ENCODE results near the gene ACER3. TPM values are rescaled to one million over a fixed set of nuclear protein-coding genes. Genes with fewer than 3 reads are reported as not detected.
"Not testable (repeated sequence)": the region's sequence is repeated elsewhere in the genome, so short reads cannot be mapped to it uniquely, and the experiment has no call there.

Gene ACER3
- polyA plus RNA-seq, 5 donors = 10.7 to 34.6 (median 20.5) TPM

DNA sequence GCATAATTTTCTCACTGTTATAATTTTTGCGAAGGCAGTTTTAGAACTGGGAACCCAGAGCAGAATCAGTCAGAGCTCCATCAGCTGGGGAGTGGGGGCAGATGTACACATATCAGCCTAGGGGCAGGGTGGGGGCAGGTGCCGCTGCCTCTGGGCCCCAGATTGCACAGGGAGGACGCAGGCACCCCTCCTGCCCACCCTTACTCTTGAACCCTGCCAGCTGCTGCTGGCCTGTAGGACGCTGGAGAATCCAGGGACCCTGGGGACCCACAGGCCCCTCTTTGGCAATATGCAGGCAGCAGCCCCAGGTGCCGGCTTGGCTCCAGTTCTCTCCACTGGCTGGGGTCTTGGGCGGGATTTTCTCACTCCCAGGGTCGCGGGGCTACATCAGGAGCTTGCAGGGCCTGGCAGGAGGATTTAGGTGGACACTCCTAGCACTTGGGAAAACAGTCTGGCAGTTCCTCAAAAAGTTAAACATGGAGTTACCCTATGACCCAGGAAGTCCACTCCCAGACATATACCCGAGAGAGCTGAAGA lies 197.3 kb downstream of the ACER3 start:
- DNase-seq = no peak

DNA sequence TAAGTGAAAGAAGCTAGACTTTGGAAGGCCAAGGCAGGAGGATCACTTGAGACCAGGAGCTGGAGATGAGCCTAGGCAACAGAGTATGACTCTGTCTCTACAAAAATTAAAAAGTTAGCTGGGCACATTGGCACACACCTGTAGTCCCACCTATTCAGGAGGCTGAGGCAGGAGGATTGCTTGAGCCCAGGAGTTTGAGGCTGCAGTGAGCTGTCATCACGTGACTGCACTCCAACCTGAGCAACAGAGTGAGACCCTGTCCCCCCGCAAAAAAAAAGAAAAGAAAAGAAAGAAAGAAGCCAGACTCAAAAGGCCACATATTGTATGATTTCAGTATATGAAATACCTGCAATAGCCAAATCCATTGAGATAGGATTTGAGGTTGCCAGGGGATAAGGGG lies 198.2 kb downstream of the ACER3 start:
- no peak for DNase-seq

DNA sequence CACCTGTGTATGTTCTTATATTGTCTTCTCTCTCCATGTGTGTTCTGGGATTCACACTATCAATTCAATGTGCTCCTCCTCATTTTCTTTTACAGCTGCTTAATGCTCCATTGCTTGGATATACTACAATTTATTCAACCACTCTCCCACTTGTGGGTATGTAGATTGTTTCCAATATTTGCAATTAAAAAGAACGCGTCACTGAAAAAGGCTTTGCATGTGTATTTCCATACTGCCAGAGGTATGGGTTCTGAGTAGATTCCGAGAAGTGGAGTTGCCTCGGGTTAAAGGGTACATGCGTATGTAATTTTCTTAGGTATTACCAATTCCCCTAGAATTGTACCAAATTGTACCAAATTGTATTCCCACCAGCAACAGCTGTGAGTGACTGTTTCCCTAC lies 199.1 kb downstream of the ACER3 start:
- no peak for DNase-seq

DNA sequence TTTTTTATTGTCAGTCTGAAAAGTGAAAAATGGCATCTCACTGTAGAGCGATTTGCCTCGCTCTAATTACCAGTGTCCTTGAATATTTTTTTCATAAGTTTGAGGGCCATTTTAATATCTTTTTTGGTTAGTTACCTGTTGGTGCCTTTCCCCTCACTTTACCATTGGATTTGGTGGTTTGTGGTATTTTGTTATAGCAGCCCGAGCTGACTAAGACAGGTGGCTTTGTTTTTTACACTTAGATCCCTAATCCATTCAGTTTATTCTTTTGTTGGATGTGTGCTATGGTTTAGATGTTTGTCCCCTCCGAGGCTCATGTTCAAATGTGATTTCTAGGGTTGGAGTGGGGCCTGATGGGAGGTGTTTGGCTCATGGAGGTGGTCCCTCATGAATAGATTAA lies 199.5 kb downstream of the ACER3 start:
- no peak for DNase-seq

DNA sequence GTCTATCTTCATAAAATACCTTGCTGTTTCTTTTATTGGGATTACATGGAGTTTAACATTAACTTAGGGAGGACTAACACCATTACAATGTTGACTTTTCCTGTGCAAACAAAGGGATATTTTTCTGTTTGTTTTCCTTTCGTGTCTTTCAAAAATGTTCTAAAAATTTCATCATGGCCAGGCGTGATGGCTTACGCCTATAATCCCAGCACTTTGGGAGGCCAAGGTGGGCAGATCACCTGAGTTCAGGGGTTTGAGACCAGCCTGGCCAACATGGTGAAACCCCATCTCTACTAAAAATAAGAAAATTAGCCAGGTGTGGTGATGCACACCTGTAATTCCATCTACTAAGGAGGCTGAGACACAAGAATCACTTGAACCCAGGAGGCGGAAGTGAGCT lies 200.5 kb downstream of the ACER3 start:
- DNase-seq = not testable (repeated sequence)

DNA sequence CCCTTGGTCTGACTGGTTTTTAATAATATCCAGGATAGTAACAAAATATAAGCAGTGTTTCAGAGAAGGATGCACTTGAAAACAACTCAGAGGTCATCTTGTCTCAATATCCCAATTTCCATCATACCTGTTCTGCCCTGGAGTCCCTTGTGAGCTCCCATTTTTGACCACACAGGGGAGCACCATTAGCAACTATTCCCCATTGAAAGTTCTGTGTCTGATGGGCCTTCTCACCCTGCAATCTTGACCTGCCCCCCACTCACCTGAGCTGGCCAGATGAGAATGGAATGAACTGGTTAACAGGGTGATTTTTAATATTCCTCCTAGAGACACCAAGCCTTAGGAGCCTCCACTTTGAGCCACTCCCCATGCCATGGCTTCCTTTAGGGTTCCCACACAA lies 202.2 kb downstream of the ACER3 start:
- DNase-seq = no peak

DNA sequence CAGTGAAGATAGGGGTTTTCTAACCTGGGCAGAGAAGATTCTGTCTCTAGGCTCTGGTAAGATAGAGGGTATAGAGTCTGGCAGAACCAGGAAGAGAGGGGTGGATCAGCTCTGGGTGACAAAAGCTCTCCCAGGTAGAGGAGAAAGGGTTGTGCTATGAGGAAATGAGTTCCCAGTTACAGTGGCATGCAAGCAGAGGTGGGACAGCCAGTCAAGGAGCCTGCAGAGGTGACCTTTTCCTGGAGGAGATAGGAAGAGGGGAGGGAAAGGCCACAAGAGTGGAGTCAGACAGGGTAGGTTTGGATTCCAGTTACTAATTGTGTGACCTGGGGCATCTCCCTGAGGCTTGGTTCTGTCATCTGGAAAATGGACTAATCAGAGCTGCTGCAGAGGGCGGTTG lies 202.7 kb downstream of the ACER3 start:
- no peak for DNase-seq

DNA sequence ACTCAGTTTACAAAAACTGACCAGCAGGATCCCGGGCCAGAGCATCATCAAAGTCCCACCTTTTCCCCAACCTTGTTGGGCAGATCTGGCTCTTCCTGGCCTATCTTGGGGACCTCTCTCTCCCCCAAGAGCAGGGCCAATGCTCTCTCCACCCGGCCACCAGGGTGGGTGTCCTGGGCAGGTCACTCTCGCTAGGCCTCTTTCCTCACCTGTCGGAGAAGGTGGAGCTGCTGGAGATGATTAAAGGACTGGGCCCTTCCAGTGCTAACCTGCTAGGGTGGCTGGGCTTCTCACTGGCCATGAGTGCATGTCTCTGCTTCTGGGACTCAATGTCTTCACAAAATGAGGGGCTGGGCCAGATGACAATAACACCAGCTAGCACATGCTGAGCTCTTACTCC lies 203.1 kb downstream of the ACER3 start:
- DNase-seq = no peak

DNA sequence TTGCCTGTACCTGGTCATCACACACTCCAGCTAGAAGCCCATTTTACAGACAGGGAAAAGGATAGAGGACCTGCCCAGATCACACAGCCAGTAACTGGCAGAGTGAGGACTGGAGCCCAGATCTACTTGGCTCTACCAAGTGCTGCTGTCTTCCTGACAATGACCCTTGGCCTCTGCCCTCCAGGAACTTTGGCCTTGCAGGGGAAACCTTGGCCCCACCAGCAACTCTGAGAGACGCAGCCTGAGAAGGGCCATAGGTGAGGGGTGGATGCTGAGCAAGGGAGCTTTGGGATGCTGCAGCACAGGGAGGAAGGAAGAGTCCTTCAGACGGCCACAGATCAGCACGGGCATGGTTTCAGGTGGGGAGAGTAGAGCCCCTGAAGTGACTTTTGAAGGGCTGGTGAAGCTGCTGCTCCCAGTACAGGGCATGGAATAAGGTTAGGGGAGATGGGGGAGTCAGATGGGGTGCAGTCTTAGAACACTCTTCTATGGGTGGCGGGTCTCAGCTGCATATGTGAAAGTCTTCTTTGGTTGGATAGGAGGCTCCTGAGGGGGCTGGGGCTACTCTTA lies 204.0 kb downstream of the ACER3 start:
- no peak for DNase-seq

DNA sequence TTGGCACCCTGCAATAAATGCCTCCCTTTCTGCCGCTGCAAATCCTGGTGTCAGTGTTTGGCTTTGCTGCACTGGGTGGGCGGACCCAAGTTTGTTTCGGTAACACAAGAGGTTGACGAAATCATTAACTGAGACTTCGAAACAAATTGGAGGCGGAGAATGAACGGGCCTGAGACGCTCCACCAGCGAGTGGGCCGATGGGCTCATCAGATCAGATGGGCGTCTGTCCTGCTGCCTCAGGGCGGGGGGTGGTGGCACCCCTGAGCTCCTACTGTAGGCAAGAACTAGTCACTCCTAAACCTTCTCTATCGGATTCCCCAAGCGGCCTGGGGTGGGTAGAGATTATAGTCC lies 205.1 kb downstream of the ACER3 start:
- DNase-seq = peak in 1 of 2 donors; percentile 56

DNA sequence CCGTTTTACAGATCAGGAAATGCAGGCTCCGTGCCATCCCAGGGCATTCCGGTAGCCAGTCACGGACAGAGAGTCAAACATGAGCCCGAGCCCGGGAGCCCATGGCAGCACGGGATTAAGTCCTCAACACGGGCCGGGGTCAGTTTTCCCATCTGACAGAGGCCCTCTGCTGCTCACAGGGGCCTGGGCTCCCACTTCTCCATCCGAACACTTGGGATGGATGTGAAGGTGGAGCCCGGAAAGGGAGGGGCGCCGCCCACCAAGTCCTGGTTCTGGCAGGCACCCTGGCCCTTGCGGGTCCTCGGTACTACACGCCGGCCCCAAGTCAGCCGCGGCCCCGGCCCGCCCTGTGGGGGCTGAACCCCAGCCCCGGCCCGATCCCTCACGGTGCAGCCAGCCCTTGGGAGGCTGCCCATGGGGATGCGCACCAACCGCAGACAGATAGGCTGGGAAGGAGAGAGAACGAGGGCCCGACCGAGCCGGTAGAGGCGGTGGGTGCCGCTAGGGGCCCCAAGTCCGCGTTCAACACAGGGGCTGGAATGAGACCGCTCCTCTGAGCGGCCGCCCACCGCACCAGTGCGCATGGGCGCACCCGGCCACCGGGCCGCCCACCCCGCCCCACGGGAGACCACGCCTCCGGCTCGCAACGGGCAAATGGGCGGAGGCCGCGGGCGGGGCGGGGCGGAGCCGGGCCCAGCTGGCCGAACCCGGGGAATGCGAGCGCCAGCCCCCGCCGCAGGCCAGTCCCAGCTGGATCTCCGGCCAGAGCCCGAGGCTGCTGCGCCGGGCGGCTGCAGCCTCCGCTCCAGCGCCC lies 205.7 kb downstream of the ACER3 start, which contains the start of gene CAPN5:
Gene CAPN5 (plus strand): TSS at position 743 of the 814 bp plus-strand sequence. CDS start 17,916 bp downstream, outside the sequence.
- DNase-seq = peak; percentile 96

DNA sequence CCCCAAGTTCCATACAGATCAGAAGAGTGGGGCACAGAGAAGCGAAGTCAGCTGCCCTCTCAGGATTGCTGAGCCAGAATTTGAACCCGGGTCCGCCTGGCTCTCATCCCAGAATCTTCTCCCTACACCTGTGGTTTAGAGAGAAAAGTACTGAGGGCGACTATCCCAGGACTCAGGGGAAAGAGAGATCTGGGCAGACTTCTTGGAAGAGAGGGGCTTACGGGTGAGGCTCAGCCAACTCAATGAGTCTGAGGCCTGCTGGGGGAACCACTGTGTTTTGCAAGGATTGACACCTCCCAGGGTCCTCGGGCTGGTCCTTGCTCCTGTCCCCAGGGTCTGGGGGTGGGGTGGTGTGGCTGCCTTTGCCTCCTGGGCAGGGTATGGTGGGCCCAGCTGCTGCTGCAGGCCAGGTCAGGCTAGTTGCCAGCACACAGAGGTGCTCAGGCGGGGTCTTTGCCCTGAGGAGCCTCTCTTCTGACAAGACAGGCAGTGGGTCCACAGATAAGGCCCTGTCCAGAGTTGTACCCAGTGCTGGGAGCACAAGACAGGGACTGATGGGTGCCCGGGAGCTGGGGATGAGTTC lies 207.2 kb downstream of the ACER3 start:
- DNase-seq = no peak

DNA sequence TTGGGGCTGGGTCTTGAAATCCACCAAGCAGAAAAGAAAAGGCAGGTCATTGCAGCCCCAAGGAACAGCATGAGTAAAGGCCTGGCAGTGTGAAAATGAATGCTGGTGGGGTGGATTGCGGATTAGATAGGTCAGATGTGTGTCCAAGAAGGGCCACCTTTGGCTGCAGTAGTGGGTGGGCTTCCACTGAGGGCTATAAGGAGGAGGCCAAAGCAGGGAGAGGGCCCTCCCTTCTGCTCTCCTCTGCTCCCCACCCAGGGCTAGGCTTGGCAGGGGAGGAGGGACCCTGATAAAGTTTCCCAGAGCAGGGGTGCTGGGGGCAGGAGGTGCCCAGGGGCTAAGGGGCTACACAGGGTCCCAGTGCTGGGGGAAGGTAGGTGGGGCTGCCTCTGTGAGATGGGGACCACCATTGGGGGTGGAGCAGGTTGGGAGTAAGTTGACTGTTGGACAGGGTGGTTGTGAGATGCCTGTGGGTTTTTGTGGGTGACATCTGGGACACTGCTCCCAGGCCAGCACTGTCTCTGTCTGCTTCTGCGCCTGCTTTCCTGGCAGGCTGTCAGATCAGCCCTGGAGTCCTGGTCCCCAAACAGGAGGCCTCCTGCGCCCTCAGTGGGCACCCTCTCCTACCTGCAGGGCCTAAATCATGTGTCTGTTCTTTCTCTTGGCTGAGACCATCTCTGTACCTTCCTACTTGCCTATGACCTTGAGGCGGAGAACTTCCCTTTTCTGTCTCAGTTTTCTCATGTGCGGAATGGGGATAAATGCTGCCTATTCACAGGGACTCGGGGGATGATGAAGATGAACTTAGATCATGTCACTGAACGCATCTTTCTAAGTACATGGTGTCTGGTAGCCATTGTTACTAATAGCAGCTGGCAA lies 208.0 kb downstream of the ACER3 start:
- DNase-seq = no peak

DNA sequence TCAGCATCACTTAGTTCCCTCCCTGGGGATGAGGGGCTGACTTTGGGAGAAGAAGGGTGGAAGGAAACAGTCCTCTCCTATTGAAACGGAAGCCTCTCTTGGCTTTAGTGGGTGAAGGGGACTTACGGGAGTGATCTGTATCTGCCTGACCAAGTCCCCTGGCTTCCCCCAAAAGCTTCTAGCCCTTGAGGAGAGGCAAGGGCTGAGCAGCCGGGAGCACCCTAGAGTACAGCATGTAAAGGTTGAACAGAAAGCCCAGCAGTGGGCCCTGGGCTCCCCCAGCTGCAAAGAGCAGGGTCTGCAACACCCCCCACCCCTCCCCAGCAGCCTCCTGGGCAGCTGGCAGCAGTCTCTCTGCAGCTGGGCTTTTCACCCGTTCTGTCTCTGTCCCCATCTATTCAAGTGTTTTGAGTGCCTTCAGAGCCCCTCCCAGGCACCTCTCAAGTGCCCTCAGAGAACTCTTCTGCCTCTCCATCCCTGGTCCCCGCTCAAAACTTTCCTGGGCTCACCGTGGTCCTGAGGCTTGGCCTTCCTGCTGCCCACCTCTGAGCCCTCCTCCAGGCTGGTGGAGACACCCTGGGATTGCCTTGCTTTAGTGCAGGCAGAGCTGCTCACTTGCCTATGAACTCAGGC lies 208.7 kb downstream of the ACER3 start:
- no peak for DNase-seq

DNA sequence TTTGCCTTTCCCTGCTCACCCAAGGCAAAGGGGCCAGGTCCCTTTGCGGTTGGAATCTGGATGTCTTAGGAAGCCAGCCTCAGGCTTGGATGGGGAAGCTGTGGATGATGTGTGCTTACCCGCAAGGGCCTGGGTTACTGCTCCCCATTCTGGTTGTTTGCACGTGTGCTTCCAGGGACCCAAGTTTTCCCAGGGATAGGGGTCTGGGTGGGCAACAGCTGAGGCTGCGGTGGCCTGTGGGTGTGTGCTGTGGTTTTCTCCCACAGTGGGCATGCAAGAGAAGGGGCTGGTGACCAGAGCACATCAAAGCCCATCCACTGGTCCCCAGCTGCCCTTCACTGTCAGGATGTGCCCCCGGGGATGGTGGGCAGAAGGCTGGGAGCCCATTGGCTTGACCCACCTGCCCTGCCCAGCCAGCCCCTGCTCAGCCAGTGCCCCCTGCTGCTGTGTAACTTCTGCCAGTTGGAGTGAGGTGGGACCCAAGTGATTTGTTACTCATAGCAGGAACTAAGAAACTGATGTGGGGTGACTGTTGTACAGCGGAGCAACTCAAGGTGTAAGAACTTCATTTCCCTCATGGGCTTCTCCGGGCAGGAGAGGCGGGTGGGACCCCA lies 209.4 kb downstream of the ACER3 start:
- no peak for DNase-seq

DNA sequence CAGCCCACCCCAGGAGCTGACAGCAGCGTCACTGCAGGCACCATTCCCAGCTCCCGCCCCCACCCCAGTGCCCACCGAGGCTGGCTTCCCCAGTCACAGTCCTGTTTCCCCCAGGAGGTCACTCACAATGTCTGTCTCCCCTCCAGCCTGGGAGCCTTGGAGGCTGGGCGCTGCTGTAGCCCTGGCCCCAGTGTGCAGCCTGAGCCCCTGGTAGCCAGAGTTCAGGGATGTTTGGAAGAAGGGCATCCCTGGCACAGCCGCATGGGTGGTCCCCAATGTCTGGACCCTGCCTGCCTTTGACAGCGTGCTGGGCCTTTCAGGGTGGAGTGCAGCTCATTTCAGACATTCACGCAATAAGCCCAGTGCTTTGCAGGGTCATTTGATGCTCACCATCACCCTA lies 210.4 kb downstream of the ACER3 start:
- no peak for DNase-seq

DNA sequence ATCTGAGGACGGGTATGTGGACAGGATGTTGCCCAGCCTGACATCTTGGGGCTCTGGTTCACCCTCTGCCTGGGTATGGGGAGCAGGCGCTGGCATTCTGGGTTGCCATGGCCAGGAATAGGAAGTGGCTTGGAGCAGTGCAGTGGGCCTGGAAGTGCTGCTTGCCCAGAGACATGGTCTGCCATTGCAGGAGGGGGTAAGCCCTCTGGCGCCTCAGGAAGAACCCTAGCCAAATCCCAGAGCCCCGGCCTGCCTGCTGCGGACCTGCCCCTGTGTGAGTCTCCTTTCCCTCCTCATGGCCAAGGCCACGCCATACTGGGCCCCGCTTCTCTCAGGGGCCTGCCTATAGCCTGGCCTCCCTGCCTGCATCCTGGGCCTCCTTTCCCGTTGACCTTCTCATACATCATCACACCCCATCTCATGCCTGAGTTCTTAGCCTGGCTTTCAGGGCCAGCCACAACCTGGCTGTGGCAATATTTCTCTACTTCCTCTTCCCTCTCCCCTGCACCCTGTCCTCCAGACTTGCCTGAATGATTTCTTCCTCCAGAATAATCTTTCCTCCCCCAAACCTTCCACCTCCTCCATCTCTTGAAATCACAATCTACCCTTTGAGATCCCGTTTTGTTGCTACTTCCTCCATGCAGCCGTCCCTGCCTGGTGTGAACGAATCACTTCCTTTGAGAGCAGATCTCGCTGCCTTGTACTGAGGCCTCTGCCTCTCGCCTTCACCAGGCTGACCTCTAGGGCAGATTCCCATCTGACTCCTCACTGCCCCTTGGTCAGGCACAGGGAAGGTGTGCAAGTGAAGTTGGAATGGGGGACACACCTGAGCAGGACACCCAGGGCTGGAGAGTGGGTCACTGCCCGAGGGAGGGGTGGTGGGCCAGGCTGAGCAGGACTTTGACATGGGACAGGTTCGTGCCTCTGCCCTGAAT lies 211.2 kb downstream of the ACER3 start:
- no peak for DNase-seq

DNA sequence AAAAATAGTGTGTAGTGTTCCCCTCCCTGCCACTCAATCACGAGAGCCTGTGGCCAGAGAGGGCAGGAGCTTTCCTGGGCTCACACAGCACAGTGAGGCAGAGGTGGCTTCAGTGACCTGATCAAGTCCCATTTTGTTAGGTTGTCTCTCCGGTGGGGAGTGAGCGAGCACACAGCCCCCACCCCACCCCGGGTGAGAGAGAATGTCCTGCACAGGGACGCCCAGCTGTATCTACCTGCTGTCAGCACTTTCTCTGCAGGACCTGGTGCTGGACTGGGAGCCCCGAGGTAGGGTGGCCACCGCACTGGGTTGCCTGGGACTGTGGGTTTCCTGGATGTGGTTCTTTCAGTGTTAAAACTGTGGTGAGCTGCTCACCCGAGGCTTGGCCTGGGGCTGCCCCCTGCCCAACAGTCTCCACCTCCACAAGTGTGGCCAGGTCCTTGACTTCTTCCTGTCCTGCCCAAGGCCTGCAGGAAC lies 212.2 kb downstream of the ACER3 start:
- DNase-seq = no peak

DNA sequence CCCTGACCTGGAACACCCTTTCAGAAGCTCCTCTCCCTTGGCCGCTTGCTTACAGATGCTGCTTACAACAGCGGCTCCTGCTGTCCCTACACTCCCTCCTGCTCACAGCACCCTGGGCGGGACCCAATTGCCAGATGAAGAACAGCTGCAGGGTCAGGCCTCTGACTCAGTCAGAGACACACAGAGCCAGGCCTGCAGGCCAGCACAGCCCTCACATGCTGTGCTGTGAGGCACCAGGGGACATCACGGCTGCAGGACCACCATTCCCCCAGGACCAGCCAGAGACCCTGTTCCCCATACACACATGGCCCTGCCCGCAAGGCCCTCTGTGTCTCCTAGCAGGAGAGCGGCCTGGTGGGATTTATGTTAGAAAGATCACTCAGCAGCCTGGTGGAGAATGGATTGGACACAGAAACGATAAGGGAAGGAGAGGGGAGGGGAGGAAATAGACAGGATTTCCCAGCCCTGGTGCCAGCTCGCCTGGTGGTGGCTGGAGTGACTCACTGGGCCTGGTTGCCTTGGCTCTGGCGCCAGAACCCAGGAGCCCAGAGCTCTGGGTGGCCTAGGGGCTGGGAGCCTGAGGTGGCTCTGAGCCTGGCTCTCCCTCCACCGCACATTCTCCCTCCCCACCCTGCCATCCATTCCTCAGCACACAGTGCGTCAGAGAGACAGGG lies 212.7 kb downstream of the ACER3 start:
- DNase-seq = peak; percentile 83 to 89
